Adrenal gland (tissue), 5 donors: ENCODE data around the gene ABCA5.

ENCODE experiments used
- CTCF ChIP-seq, 6 experiments: fragments of 450-650 bp in 4 of 6; fragments of 200-600 bp in 2 of 6; sonication (generic) in 1 of 6; IDR thresholded peaks; 1 replicate in 5 of 6; 2 replicates in 1 of 6; pipeline versions ENCODE4 v1.5.1 to v1.8.0; 2016 to 2021; ENCODE audit warnings: antibody characterized with exemption in 6 of 6, mild to moderate bottlenecking in 2 of 6, moderate library complexity in 1 of 6
- POLR2A ChIP-seq, 2 donors: fragments of 450-650 bp; IDR thresholded peaks; one replicate each; pipeline ENCODE4 v1.6.1; 2017; ENCODE audit warnings: antibody characterized with exemption in 2 of 2, mild to moderate bottlenecking in 2 of 2, moderate library complexity in 1 of 2
- donor health status: DM: no; HTN: no; CAD: no.

DNA sequence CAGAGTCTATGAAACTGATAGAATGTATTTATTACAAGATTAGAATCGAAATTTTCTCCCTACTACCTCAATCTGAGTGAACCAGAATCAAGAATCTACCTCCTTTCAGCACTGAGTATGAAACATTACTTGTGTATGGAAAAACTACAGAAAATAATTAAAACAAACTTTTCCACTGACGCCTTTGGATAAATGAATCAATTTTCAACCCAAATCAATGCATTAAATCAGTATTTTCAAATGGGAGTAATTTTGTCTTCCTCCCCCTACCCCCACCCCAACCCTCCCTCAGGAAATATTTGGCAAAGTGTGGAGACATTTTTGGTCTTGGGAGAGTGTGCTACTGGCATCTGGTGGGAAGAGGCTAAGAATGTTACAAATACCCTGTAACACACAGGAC lies 90.5 kb downstream of the ABCA5 start:
- no peak for TF ChIP-seq CTCF (IDR thresholded peaks at IDR 0.05)
- TF ChIP-seq POLR2A (IDR thresholded peaks at IDR 0.05) = no peak
